Thyroid gland (tissue), 4 donors: ENCODE results near the gene SVIL. TPM values are rescaled to one million over a fixed set of nuclear protein-coding genes. Genes with fewer than 3 reads are reported as not detected.

Experiments used
- DNase-seq, 2 donors: peaks; one replicate each; pipeline ENCODE4 v3.0.0-alpha.2; 2019
- H3K27ac ChIP-seq, 3 donors: fragments of 200-600 bp; sonication (generic); 1 replicate in 2 of 3; 2 replicates in 1 of 3; pipeline ENCODE4 v1.5.1; 2016 to 2019; ENCODE audit warnings: mild to moderate bottlenecking in 1 of 3, moderate library complexity in 1 of 3
- H3K27me3 ChIP-seq: fragments of 200-600 bp; sonication (generic); one replicate; pipeline ENCODE4 v1.5.1; 2019
- H3K36me3 ChIP-seq, 2 donors: fragments of 200-600 bp; sonication (generic); one replicate each; pipeline ENCODE4 v1.5.1; 2016 to 2019
- H3K4me1 ChIP-seq, 2 donors: fragments of 200-600 bp; sonication (generic); one replicate each; pipeline ENCODE4 v1.5.1; 2017 to 2019
- H3K4me3 ChIP-seq, 3 donors: fragments of 200-600 bp; sonication (generic); replicated peaks in 1 of 3; 1 replicate in 2 of 3; 2 replicates in 1 of 3; pipeline ENCODE4 v1.5.1; 2016; ENCODE audit warnings: mild to moderate bottlenecking in 1 of 3
- H3K9me3 ChIP-seq: fragments of 200-600 bp; sonication (generic); one replicate; pipeline ENCODE4 v1.5.1; 2017
- CTCF ChIP-seq, 6 experiments: fragments of 200-600 bp in 3 of 6; fragments of 450-650 bp in 3 of 6; sonication (generic) in 3 of 6; IDR thresholded peaks; one replicate each; pipeline ENCODE4 v1.5.1; 2016 to 2019; ENCODE audit warnings: antibody characterized with exemption in 6 of 6, mild to moderate bottlenecking in 2 of 6, inconsistent platforms in 1 of 6, moderate library complexity in 1 of 6
- POLR2A ChIP-seq, 2 donors: fragments of 450-650 bp; IDR thresholded peaks; one replicate each; pipeline ENCODE4 v1.6.1; 2017; ENCODE audit warnings: antibody characterized with exemption in 2 of 2, mild to moderate bottlenecking in 2 of 2, moderate library complexity in 1 of 2
- WGBS, 2 donors: methylation state at CpG; one replicate each; pipeline ENCODE4 v1.1.5; 2017; 5-methylcytosine and 5-hydroxymethylcytosine counted together
- intact Hi-C: fragments of 100-400 bp; cut with DNase I; formaldehyde crosslinking; loops from one replicate; pipeline ENCODE4 v1.15.1; 2023
- total RNA-seq, 4 donors: library from RNA; depleted of rRNA; stranded (reverse); fragments of >200 nt; gene quantifications; one replicate each; pipeline ENCODE4 v1.2.3, GENCODE V29; 2016

Gene SVIL
- total RNA-seq, 4 donors from 2014 or later = 59.9 to 211 (median 134) TPM

- peaks cover 0 to 9% of the 10 kb centered on the region in 2 donors for H3K36me3 ChIP-seq
- TF ChIP-seq CTCF (IDR thresholded peaks at IDR 0.05) (no peak), POLR2A (IDR thresholded peaks at IDR 0.05) (no peak)
- H3K27ac ChIP-seq = no peak overlapping the region
- 67 to 74% methylated on average over 9 of the region's 9 CpGs for WGBS, 2 donors
- no peak overlapping the region for H3K4me3 ChIP-seq
- H3K9me3 ChIP-seq = no peaks in the 10 kb centered on the region
- DNase-seq = no peak
- intact Hi-C loops = no loop called here
- no peaks in the 10 kb centered on the region for H3K27me3 ChIP-seq
- H3K4me1 ChIP-seq = peaks cover 16 to 17% of the 10 kb centered on the region in 2 donors
These were observed 104.4 kb downstream of the SVIL start for GRCh38 chr10:29530112-29530976.

GRCh38 chr10:29529146-29529545 lies 105.6 kb downstream of the SVIL start:
- Histone ChIP-seq H3K36me3 (peaks cover 0 to 16% of the 10 kb centered on the region in 2 donors), H3K27ac (no peak overlapping the region), H3K4me3 (no peak overlapping the region), H3K4me1 (peaks cover 8 to 9% of the 10 kb centered on the region in 2 donors), H3K9me3 (no peaks in the 10 kb centered on the region), H3K27me3 (no peaks in the 10 kb centered on the region)
- WGBS, 2 donors = 90 to 95% methylated on average over 6 of the region's 6 CpGs
- intact Hi-C loops = no loop called here
- DNase-seq = no peak
- TF ChIP-seq POLR2A (IDR thresholded peaks at IDR 0.05) (no peak), CTCF (IDR thresholded peaks at IDR 0.05) (no peak)

DNA sequence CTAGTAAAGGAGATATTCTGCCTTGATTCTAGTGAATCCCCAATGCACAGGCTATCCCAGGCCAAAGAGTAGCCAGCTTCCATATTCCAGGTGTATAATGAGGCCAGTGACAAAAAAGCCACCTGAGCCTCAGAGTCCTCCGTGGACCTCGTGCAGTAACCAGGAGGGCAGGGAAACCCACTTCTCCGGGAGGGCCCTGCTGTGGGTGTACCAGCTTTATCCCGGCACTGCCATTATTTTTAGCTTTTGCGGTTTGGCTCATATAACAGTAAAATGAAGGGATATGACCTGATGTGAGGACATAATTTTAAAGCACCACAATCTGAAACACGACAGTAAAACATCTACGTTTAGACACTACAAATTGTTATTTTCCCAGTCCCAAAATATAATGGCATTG lies 109.0 kb downstream of the SVIL start:
- no peak overlapping the region for H3K27ac ChIP-seq
- H3K36me3 ChIP-seq = peaks cover 7 to 39% of the 10 kb centered on the region in 2 donors
- peaks cover 0 to 1% of the 10 kb centered on the region in 2 donors for H3K4me1 ChIP-seq
- intact Hi-C loops = no loop called here
- no peak overlapping the region for H3K4me3 ChIP-seq
- no peak for DNase-seq
- TF ChIP-seq POLR2A (IDR thresholded peaks at IDR 0.05) (no peak), CTCF (IDR thresholded peaks at IDR 0.05) (no peak)
- H3K9me3 ChIP-seq = no peaks in the 10 kb centered on the region
- 90 to 97% methylated on average over 7 of the region's 7 CpGs for WGBS, 2 donors
- no peaks in the 10 kb centered on the region for H3K27me3 ChIP-seq

- intact Hi-C loops = no loop called here
- WGBS, 2 donors = 90 to 92% methylated on average over 9 of the region's 9 CpGs
- Histone ChIP-seq H3K27me3 (no peaks in the 10 kb centered on the region), H3K4me3 (no peak overlapping the region), H3K36me3 (peaks cover 7 to 43% of the 10 kb centered on the region in 2 donors), H3K4me1 (no peaks in the 10 kb centered on the region), H3K9me3 (no peaks in the 10 kb centered on the region), H3K27ac (no peak overlapping the region)
- no peak for DNase-seq
- no peak for TF ChIP-seq POLR2A (IDR thresholded peaks at IDR 0.05)
- no peak for TF ChIP-seq CTCF (IDR thresholded peaks at IDR 0.05)
These were observed 110.1 kb downstream of the SVIL start for GRCh38 chr10:29524720-29525119.

DNA sequence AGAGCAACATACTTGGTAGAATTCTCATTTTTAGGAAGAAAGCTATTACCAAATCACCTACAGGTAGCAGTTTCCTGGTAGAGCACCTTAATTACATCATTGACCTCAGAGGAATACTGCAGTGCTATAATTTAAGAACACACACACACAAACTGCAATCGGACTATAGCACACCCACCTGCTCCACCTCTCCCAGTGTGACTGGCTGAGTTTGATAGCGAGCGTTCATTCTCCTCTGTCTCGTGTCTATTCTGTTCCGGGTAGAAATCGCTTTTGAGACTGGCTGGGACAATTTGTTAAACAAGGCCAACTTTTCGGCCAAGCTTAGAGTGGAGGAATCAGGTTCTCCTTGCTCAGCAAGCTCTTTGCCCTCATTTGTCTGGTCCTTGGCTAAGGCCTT lies 110.5 kb downstream of the SVIL start:
- TF ChIP-seq POLR2A (IDR thresholded peaks at IDR 0.05) (no peak), CTCF (IDR thresholded peaks at IDR 0.05) (no peak)
- no peak overlapping the region for H3K4me3 ChIP-seq
- no peak for DNase-seq
- H3K4me1 ChIP-seq = no peaks in the 10 kb centered on the region
- H3K27me3 ChIP-seq = no peaks in the 10 kb centered on the region
- H3K9me3 ChIP-seq = no peaks in the 10 kb centered on the region
- peaks cover 7 to 47% of the 10 kb centered on the region in 2 donors for H3K36me3 ChIP-seq
- intact Hi-C loops = no loop called here
- H3K27ac ChIP-seq = no peak overlapping the region
- 83 to 95% methylated on average over 7 of the region's 7 CpGs for WGBS, 2 donors
